HepG2 (cell line): Measurements from ENCODE around the gene PPP6R2. TPM values are rescaled to one million over a fixed set of nuclear protein-coding genes. Genes with fewer than 3 reads are reported as not detected.

Experiments
- ARHGAP35 ChIP-seq: sonication (generic); formaldehyde crosslinking; IDR thresholded peaks from 2 replicates; pipeline ENCODE4 v1.9.0; 2022; ENCODE audit warnings: mild to moderate bottlenecking, inconsistent platforms, moderate library complexity, missing genetic modification reagents, borderline replicate concordance
- ARID4A ChIP-seq: sonication (generic); formaldehyde crosslinking; IDR thresholded peaks from 2 replicates; pipeline ENCODE4 v1.5.0; 2020; ENCODE audit warnings: mild to moderate bottlenecking, missing genetic modification reagents, borderline replicate concordance
- CENPBD1 ChIP-seq: sonication (generic); formaldehyde crosslinking; IDR thresholded peaks from 2 replicates; pipeline ENCODE4 v1.8.0; 2022; ENCODE audit warnings: missing genetic modification reagents, low read depth, mild to moderate bottlenecking, borderline replicate concordance
- CSRNP1 ChIP-seq: sonication (generic); formaldehyde crosslinking; IDR thresholded peaks from 2 replicates; pipeline ENCODE4 v1.8.1; 2023; ENCODE audit warnings: mild to moderate bottlenecking, missing genetic modification reagents
- DNMT3B ChIP-seq: conservative IDR thresholded peaks from 2 replicates; pipeline ENCODE4 v1.6.1; 2016; ENCODE audit warnings: missing biosample characterization, control low read depth
- KLF12 ChIP-seq: sonication (generic); formaldehyde crosslinking; IDR thresholded peaks from 2 replicates; pipeline ENCODE4 v1.4.0; 2020; ENCODE audit warnings: missing genetic modification reagents, borderline replicate concordance
- MXI1 ChIP-seq: IDR thresholded peaks from 3 replicates; pipeline ENCODE4 v1.6.1; 2012; ENCODE audit warnings: low read depth, low read length, inconsistent platforms, borderline replicate concordance
- ZHX1 ChIP-seq: sonication (generic); formaldehyde crosslinking; IDR thresholded peaks from 2 replicates; pipeline ENCODE4 v1.8.1; 2022; ENCODE audit warnings: low read depth, mild to moderate bottlenecking, missing genetic modification reagents
- ZNF260 ChIP-seq: sonication (generic); formaldehyde crosslinking; IDR thresholded peaks from 2 replicates; pipeline ENCODE4 v1.4.0; 2020; ENCODE audit warnings: missing genetic modification reagents, low read depth, mild to moderate bottlenecking, borderline replicate concordance
- ZNF414 ChIP-seq: sonication (generic); formaldehyde crosslinking; IDR thresholded peaks from 2 replicates; pipeline ENCODE4 v1.5.0; 2020; ENCODE audit warnings: missing genetic modification reagents
- ZNF543 ChIP-seq: sonication (generic); formaldehyde crosslinking; IDR thresholded peaks from 2 replicates; pipeline ENCODE4 v1.4.0; 2020; ENCODE audit warnings: mild to moderate bottlenecking, missing genetic modification reagents
- ZNF574 ChIP-seq: sonication (generic); formaldehyde crosslinking; IDR thresholded peaks from 2 replicates; pipeline ENCODE4 v1.4.0; 2020; ENCODE audit warnings: missing genetic modification reagents
- ZNF776 ChIP-seq: sonication (generic); formaldehyde crosslinking; IDR thresholded peaks from 2 replicates; pipeline ENCODE4 v1.4.0; 2020; ENCODE audit warnings: mild to moderate bottlenecking, missing genetic modification reagents
- ZNF782 ChIP-seq: sonication (generic); formaldehyde crosslinking; IDR thresholded peaks from 2 replicates; pipeline ENCODE4 v1.4.0; 2020; ENCODE audit warnings: missing genetic modification reagents, mild to moderate bottlenecking, borderline replicate concordance
- polyA plus RNA-seq, 8 experiments: library from polyadenylated mRNA; depleted of rRNA in 3 of 8; stranded (reverse) in 7 of 8; unstranded in 1 of 8; fragments of >200 nt; fragmentation: Illumina TruSeq in 4 of 8; extraction: Trizol in 4 of 8; gene quantifications; 2 replicates each; pipeline versions ENCODE4 v1.2.1 to v1.2.3, GENCODE V29; 2011 to 2016; ENCODE audit warnings: low read depth in 4 of 8, missing spikeins in 1 of 8, mixed read lengths in 1 of 8; ENCODE audit not compliant: insufficient read depth in 1 of 8
- total RNA-seq, 5 experiments: library from RNA; depleted of rRNA; stranded (reverse); fragments of >200 nt; fragmentation: Illumina TruSeq; extraction: Trizol; gene quantifications; 2 replicates each; pipeline ENCODE4 v1.2.3, GENCODE V29; 2016; ENCODE audit warnings: low read depth in 1 of 5

PPP6R2 gene
- total and polyA plus RNA-seq, 2 of the 13 experiments (the other 11 are each of a cell fraction or from before 2014, with no cell fraction given) = 55.0 to 102 TPM

GRCh38 chr22:50326956-50327710 is 16.0 kb upstream of the PPP6R2 start, which contains the start of gene DENND6B (continued):
- TF ChIP-seq KLF12 (peak; percentile 93), ZNF776 (CRISPR knock-in tag) (peak; percentile 90), ZNF574 (peak; percentile 99), ZNF260 (no peak), ZHX1 (CRISPR knock-in tag) (no peak), ZNF414 (peak; percentile 85; the same call in 1 of the 2 replicates), CSRNP1 (CRISPR knock-in tag) (peak; percentile 63; the same call in 1 of the 2 replicates), CENPBD1 (CRISPR knock-in tag) (no peak; the same call in 1 of the 2 replicates), ZNF543 (CRISPR knock-in tag) (0 out of 2 replicates have a peak, but pooled peaks have one; percentile 26), ZNF782 (CRISPR knock-in tag) (peak; percentile 48; the same call in 1 of the 2 replicates), DNMT3B (CRISPR knock-in tag) (no peak), MXI1 (peak; percentile 84; the same call in 1 of the 3 replicates), ARHGAP35 (peak; percentile 70), ARID4A (CRISPR knock-in tag) (peak; percentile 78; the same call in 1 of the 2 replicates)
